Activated naive CD4-positive, alpha-beta T cell treated with anti-CD3 and anti-CD28 coated beads, Interleukin-2, amount 50 U/mL, for 16 hours (primary cell): ENCODE data around the gene OR4D10.
"Not testable (repeated sequence)": the region's sequence is repeated elsewhere in the genome, so short reads cannot be mapped to it uniquely, and the experiment has no call there.

ENCODE experiments used
- DNase-seq: peaks from one replicate; pipeline ENCODE4 v3.0.0-alpha.2; 2020

Gene OR4D10

GRCh38 chr11:59473015-59473414, at the start of gene OR4D10:
TSS of gene OR4D10 (plus strand) at chr11:59473315. CDS start at chr11:59477430, 4,115 bp downstream.
- no peak for DNase-seq

GRCh38 chr11:59423835-59424234, 49.3 kb upstream of the OR4D10 start:
- no peak for DNase-seq

- no peak for DNase-seq
Observed at GRCh38 chr11:59425131-59425530, 48.0 kb upstream of the OR4D10 start.

GRCh38 chr11:59426361-59427067, 46.6 kb upstream of the OR4D10 start, which contains the start of gene OR5A2:
TSS of gene OR5A2 (minus strand) at chr11:59426413. CDS start at chr11:59422953, 3,460 bp downstream.
- DNase-seq: no peak

- DNase-seq: no peak
Observed at GRCh38 chr11:59427068-59427382, 46.1 kb upstream of the OR4D10 start.

GRCh38 chr11:59429924-59430516, 43.1 kb upstream of the OR4D10 start:
- no peak for DNase-seq

GRCh38 chr11:59436169-59436568, 36.9 kb upstream of the OR4D10 start, which contains the start of gene OR5A1:
TSS of gene OR5A1 (plus strand) at chr11:59436469. CDS start at chr11:59443169, 6,700 bp downstream.
- DNase-seq: no peak

GRCh38 chr11:59437770-59438169, 35.3 kb upstream of the OR4D10 start:
- DNase-seq: no peak

GRCh38 chr11:59445624-59446023, 27.5 kb upstream of the OR4D10 start:
- not testable (repeated sequence) for DNase-seq

- no peak for DNase-seq
Observed at GRCh38 chr11:59448484-59448883, 24.6 kb upstream of the OR4D10 start.

GRCh38 chr11:59456661-59457060, 16.5 kb upstream of the OR4D10 start, which contains the start of gene OR4D6:
TSS of gene OR4D6 (plus strand) at chr11:59456961. CDS start at chr11:59456961, 0 bp downstream.
- DNase-seq: no peak

- no peak for DNase-seq
Observed at GRCh38 chr11:59459916-59460315, 13.2 kb upstream of the OR4D10 start.

- no peak for DNase-seq
Observed at GRCh38 chr11:59463190-59463641, 9.9 kb upstream of the OR4D10 start.

GRCh38 chr11:59475176-59475575, 2.1 kb downstream of the OR4D10 start:
- no peak for DNase-seq

- DNase-seq: no peak
Observed at GRCh38 chr11:59479906-59480305, 6.8 kb downstream of the OR4D10 start.

- no peak for DNase-seq
Observed at GRCh38 chr11:59480359-59480758, 7.2 kb downstream of the OR4D10 start.

GRCh38 chr11:59501931-59502330, 28.8 kb downstream of the OR4D10 start:
- no peak for DNase-seq

- DNase-seq: no peak
Observed at GRCh38 chr11:59503276-59503675, 30.2 kb downstream of the OR4D10 start, which contains the start of gene OR4D11. TSS of gene OR4D11 (plus strand) at chr11:59503576. CDS start at chr11:59503576, 0 bp downstream.

GRCh38 chr11:59510941-59511589, 38.0 kb downstream of the OR4D10 start, which contains the start of gene OR4D9:
TSS of gene OR4D9 (plus strand) at chr11:59511539. CDS start at chr11:59514913, 3,374 bp downstream.
- no peak for DNase-seq

- no peak for DNase-seq
Observed at GRCh38 chr11:59511675-59512074, 38.6 kb downstream of the OR4D10 start.

GRCh38 chr11:59520139-59520538, 47.0 kb downstream of the OR4D10 start:
- DNase-seq: not testable (repeated sequence)

GRCh38 chr11:59520741-59521140, 47.6 kb downstream of the OR4D10 start:
- DNase-seq: no peak

- DNase-seq: no peak
Observed at GRCh38 chr11:59523541-59523940, 50.4 kb downstream of the OR4D10 start.

- no peak for DNase-seq
Observed at GRCh38 chr11:59528711-59529110, 55.6 kb downstream of the OR4D10 start.
